ENCODE results near the gene GPR27.

GRCh38 chr3:71707595-71707994 lies 46.1 kb upstream of the GPR27 start:
- TF ChIP-seq, protein P1, sequence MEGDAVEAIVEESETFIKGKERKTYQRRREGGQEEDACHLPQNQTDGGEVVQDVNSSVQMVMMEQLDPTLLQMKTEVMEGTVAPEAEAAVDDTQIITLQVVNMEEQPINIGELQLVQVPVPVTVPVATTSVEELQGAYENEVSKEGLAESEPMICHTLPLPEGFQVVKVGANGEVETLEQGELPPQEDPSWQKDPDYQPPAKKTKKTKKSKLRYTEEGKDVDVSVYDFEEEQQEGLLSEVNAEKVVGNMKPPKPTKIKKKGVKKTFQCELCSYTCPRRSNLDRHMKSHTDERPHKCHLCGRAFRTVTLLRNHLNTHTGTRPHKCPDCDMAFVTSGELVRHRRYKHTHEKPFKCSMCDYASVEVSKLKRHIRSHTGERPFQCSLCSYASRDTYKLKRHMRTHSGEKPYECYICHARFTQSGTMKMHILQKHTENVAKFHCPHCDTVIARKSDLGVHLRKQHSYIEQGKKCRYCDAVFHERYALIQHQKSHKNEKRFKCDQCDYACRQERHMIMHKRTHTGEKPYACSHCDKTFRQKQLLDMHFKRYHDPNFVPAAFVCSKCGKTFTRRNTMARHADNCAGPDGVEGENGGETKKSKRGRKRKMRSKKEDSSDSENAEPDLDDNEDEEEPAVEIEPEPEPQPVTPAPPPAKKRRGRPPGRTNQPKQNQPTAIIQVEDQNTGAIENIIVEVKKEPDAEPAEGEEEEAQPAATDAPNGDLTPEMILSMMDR (IDR thresholded peaks at IDR 0.05): no peak
- TF ChIP-seq POLR2A (IDR thresholded peaks at IDR 0.05): no peak
